Thoracic aorta (tissue), 2 donors: ENCODE results near the gene NPAS3. TPM values are rescaled to one million over a fixed set of nuclear protein-coding genes. Genes with fewer than 3 reads are reported as not detected.

Experiments used
- ATAC-seq: fragments of 150-250 bp; one replicate; pipeline ENCODE4 v1.8.0; 2017; ENCODE audit warnings: low read depth; ENCODE audit not compliant: insufficient number of reproducible peaks, low FRiP score
- DNase-seq: peaks from one replicate; pipeline ENCODE4 v3.0.0-alpha.2; 2020; ENCODE audit warnings: low spot score
- H3K27ac ChIP-seq, 2 donors: fragments of 200-600 bp; sonication (generic); 1 replicate in 1 of 2; 2 replicates in 1 of 2; pipeline ENCODE4 v1.5.1; 2016; ENCODE audit warnings: mild to moderate bottlenecking in 2 of 2, moderate library complexity in 2 of 2
- H3K27me3 ChIP-seq: fragments of 200-600 bp; sonication (generic); replicated peaks from 2 replicates; pipeline ENCODE4 v1.6.0; 2016; ENCODE audit warnings: mild to moderate bottlenecking; ENCODE audit not compliant: insufficient read depth
- H3K36me3 ChIP-seq: fragments of 200-600 bp; sonication (generic); one replicate; pipeline ENCODE4 v1.5.1; 2016
- H3K4me1 ChIP-seq, 2 donors: fragments of 200-600 bp; sonication (generic); 1 replicate in 1 of 2; 2 replicates in 1 of 2; pipeline versions ENCODE4 v1.5.1 to v1.6.0; 2016; ENCODE audit warnings: low read depth in 2 of 2, mild to moderate bottlenecking in 1 of 2; ENCODE audit not compliant: control insufficient read depth in 1 of 2
- H3K4me3 ChIP-seq: fragments of 200-600 bp; sonication (generic); 2 replicates; pipeline ENCODE4 v1.5.1; 2016; ENCODE audit warnings: mild to moderate bottlenecking
- H3K9me3 ChIP-seq: fragments of 200-600 bp; sonication (generic); 2 replicates; pipeline ENCODE4 v1.5.1; 2016
- total RNA-seq, 2 donors: library from RNA; depleted of rRNA; stranded (reverse); fragments of >200 nt; gene quantifications; one replicate each; pipeline versions ENCODE4 v1.1.0 to v1.2.3, GENCODE V29; 2016
- TF ChIP-seq, protein P1 (sequence below): fragments of 200-600 bp; sonication (generic); IDR thresholded peaks from one replicate; pipeline ENCODE4 v1.5.1; 2019; ENCODE audit warnings: antibody characterized with exemption

The NPAS3 gene
- total RNA-seq, 2 donors from 2014 or later = 1.1 TPM; not detected in 1

DNA sequence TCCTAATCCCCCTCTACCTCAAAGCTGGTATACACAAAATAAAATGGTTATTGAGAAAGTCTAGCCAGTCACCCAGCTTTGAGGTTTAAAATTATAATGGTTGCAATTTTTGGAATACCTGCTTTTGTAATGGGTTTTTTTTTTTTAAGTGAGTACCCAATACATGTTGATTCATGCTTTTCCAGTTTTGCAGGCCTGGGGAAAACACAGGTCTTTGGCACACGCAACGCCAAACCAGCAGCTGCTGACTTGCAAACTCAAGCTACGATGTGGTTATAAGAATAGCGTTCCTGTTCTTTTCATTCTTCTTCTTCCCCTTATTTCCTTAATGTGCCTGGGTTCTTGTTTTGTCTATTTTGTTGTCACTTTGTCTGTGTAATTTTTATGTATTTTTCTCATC lies 779.2 kb downstream of the NPAS3 start:
- TF ChIP-seq, protein P1, sequence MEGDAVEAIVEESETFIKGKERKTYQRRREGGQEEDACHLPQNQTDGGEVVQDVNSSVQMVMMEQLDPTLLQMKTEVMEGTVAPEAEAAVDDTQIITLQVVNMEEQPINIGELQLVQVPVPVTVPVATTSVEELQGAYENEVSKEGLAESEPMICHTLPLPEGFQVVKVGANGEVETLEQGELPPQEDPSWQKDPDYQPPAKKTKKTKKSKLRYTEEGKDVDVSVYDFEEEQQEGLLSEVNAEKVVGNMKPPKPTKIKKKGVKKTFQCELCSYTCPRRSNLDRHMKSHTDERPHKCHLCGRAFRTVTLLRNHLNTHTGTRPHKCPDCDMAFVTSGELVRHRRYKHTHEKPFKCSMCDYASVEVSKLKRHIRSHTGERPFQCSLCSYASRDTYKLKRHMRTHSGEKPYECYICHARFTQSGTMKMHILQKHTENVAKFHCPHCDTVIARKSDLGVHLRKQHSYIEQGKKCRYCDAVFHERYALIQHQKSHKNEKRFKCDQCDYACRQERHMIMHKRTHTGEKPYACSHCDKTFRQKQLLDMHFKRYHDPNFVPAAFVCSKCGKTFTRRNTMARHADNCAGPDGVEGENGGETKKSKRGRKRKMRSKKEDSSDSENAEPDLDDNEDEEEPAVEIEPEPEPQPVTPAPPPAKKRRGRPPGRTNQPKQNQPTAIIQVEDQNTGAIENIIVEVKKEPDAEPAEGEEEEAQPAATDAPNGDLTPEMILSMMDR = no peak
- H3K27me3 ChIP-seq = no peaks in the 10 kb centered on the region
- no peaks in the 10 kb centered on the region for H3K36me3 ChIP-seq
- H3K4me3 ChIP-seq = no peak overlapping the region
- no peak overlapping the region for H3K27ac ChIP-seq
- no peak for ATAC-seq
- H3K4me1 ChIP-seq = peaks cover 0 to 9% of the 10 kb centered on the region in 2 donors
- H3K9me3 ChIP-seq = no peaks in the 10 kb centered on the region
- DNase-seq = no peak

DNA sequence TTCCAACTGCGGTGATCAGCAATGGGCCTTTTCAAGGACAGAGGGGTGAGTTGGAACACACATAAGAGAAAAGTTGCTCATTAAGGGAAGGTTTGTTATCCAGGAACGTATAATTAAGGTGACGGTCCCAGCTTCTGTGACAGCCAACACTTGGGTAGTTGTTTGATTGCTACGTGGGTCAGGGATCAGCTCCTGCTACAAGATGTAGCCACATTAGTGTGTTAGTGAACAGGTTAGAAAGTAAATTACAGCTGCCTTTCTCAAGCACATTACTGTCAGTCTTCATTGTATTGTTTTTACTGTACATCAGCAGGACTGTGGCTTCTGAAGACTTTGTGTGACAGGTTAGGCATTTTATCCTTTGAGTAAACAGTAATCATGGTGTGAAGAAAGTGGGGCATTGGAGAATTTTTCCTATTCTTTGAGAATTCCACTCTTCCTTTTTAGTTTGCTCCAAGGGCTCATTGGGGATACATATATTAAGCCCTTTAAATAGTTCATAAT lies 781.7 kb downstream of the NPAS3 start:
- Histone ChIP-seq H3K36me3 (no peaks in the 10 kb centered on the region), H3K4me3 (no peak overlapping the region), H3K9me3 (no peaks in the 10 kb centered on the region), H3K27ac (no peak overlapping the region), H3K27me3 (no peaks in the 10 kb centered on the region), H3K4me1 (peaks cover 0 to under 1% of the 10 kb centered on the region in 2 donors)
- ATAC-seq = no peak
- TF ChIP-seq, protein P1 = no peak
- no peak for DNase-seq

DNA sequence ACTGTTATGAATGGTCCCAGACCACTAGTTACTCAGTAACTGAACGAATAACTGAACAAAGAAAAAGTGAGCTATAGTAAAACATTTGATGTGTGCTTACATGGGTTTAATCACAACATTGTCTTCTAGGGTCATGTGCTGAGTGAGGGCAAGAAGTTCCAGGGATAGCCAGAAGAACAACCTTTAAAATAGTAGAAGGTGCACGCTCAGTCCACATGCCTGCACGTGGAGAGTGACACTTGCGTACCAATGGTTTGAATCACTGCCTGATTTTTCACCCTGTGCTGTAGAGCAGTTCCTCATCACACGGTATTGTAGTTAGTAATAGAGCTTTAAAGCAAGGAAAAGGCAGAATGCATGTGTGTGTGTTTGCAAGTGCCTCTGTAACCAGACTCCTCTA lies 788.0 kb downstream of the NPAS3 start:
- H3K4me1 ChIP-seq = no peaks in the 10 kb centered on the region
- no peaks in the 10 kb centered on the region for H3K36me3 ChIP-seq
- ATAC-seq = no peak
- no peaks in the 10 kb centered on the region for H3K27me3 ChIP-seq
- H3K4me3 ChIP-seq = no peak overlapping the region
- TF ChIP-seq, protein P1 = no peak
- DNase-seq = no peak
- no peak overlapping the region for H3K27ac ChIP-seq
- H3K9me3 ChIP-seq = no peaks in the 10 kb centered on the region

DNA sequence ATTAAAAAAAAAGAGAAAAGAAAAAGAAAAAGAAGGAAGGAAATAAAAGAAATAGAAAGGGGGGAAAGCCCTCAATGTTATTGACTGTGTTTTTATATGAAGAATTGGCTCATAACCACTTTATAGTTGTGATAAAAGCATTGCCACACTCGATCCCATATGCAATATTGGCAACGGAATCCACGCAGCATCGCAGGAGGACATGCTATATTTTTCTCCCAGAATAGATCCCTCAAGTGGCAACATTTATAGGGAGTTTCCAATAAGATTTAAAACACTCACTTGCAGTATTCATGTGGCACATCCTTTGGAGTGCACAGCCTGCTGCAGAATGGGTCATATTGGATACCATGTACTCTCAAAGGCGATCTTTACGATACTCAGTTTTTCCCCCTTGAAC lies 788.9 kb downstream of the NPAS3 start:
- TF ChIP-seq, protein P1 = no peak
- ATAC-seq = no peak

DNA sequence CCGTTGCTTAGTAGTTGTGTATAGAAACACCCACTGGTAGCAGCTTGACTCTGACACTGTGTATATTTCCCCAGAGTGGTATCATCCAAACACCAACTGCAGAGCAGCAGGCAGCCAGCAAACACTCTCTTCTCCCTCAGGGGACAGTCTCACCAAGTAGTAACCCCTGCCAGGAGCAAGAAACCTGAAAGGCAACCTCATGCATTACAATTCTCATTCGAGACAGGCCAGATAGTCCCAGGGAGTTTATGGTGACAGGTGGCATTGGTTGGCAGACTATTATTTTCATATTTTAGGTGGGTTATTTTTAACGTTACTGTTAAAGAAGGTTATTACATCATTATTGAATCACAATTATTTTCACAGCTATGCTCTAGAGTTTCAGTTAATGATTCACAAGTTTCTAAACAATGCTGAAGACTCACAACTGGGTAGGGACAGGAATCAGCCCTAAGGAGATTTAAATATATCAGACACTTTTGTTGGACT lies 789.4 kb downstream of the NPAS3 start:
- Histone ChIP-seq H3K9me3 (no peaks in the 10 kb centered on the region), H3K4me1 (no peaks in the 10 kb centered on the region), H3K36me3 (no peaks in the 10 kb centered on the region), H3K27ac (no peak overlapping the region), H3K4me3 (no peak overlapping the region), H3K27me3 (no peaks in the 10 kb centered on the region)
- ATAC-seq (no peak), DNase-seq (no peak)
- TF ChIP-seq, protein P1 = no peak

More for the DNA sequence above, 788.9 kb downstream of the NPAS3 start:
- no peak overlapping the region for H3K27ac ChIP-seq
- DNase-seq = no peak
- no peaks in the 10 kb centered on the region for H3K9me3 ChIP-seq
- H3K4me1 ChIP-seq = no peaks in the 10 kb centered on the region
- H3K4me3 ChIP-seq = no peak overlapping the region
- H3K27me3 ChIP-seq = no peaks in the 10 kb centered on the region
- H3K36me3 ChIP-seq = no peaks in the 10 kb centered on the region
